RWPE1 (cell line): Measurements from ENCODE around the gene TAB2.

Experiments
- CTCF ChIA-PET: fragments of 350-600 bp; sonication (Branson Sonifier 250); formaldehyde crosslinking; extraction: SDS; loops from one replicate; lab custom pipeline; 2021; lab: Yijun Ruan, JAX
- POLR2A ChIA-PET: fragments of 400-600 bp; formaldehyde crosslinking; extraction: SDS; loops from one replicate; lab custom pipeline; 2020; ENCODE audit warnings: antibody characterized with exemption; ENCODE audit not compliant: low non-redundant PET; lab: Yijun Ruan, JAX
- DNase-seq: peaks from one replicate; pipeline ENCODE4 v3.0.0; 2012; ENCODE audit warnings: low spot score
- H3K27ac ChIP-seq: fragments of 450-650 bp; 2 replicates; pipeline ENCODE4 v1.5.1; 2017
- CTCF ChIP-seq: fragments of 450-650 bp; conservative IDR thresholded peaks from 2 replicates; pipeline ENCODE4 v1.5.1; 2017; ENCODE audit warnings: low read depth, mild to moderate bottlenecking

The TAB2 gene

DNA sequence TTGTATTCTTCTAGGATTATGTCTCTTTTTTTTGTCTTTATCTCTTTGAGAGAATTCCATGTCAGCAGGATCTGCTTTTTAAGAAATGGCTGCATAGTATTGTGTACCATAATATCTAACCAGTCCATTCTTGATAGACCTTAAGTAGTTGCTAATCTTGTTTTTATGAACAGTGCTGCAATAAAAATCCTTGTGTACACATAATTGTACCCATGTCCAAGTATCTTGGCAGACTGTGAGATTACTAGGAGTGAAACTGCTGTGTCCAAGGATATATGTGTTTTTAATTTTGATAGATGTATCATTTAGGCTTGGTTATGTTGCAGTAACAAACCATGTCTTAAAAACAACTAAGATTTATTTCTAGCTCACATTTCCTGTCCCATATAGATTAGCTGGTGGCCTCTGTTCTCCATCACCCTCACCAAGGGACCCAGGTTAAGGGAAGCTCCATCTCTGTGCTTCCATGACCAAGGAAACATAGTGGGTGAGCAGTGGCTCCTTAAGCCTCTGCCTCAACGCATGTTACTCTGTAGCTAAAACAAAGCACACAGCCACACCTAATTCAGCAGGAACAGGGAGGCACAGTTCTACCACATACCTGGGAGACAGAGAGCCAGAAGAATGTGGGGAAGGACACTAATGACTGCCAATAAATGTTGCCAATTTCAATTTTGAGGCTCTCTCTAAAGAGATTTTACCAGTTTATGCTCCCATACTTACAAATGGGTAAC lies 70.4 kb downstream of the TAB2 start:
- H3K27ac ChIP-seq, result no peak overlapping the region
- ChIA-PET CTCF (no interaction called here), POLR2A (no interaction called here)
- no peak for TF ChIP-seq CTCF
- no peak for DNase-seq

DNA sequence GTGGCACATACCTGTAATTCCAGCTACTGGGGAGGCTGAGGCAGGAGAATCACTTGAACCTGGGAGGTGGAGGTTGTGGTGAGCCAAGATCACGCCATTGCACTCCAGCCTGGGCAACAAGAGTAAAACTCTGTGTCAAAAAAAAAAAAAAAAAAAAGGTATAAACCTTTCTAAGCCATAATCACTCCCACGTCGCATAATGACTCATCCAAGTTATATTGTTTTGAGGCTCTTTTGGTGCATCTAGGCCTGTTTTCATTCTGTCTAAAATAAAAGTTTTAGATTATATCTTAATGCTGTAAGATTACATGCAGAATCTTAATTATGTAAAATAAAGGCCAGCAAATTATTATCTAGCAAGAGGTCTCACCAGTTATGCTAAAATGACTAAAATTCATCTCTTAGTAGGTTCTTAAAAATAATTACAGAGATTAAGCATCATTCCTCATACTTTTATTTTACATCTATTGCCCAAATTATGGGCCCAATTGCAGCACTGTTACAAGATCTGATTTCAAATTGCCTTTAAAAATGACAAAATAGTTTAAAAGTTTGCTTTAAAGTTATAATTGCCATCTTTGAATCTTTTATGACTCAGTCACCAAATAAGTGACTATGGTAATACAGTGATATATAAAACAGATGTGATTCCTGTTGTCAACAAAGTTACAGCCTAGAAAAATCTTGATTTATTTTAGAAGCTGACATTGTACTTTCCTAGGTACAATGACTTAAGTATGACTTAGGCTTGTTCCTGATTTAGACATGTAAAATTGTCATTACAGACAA lies 72.2 kb downstream of the TAB2 start:
- no peak for TF ChIP-seq CTCF
- ChIA-PET CTCF (no interaction called here), POLR2A (no interaction called here)
- H3K27ac ChIP-seq, result no peak overlapping the region
- DNase-seq, result no peak

- ChIA-PET POLR2A (no interaction called here), CTCF (no interaction called here)
- DNase-seq, result no peak
- no peak overlapping the region for H3K27ac ChIP-seq
- no peak for TF ChIP-seq CTCF
These were observed 74.6 kb downstream of the TAB2 start for GRCh38 chr6:149392093-149392492.

GRCh38 chr6:149392535-149392934 lies 75.0 kb downstream of the TAB2 start:
- TF ChIP-seq CTCF, result no peak
- ChIA-PET CTCF (interaction anchor here (0.5 to 0.7 kb wide), 2 partner anchors 55 to 369 kb away, joined by 3 to 4 read pairs; no protein-coding TSS in a partner anchor), POLR2A (no interaction called here)
- DNase-seq, result no peak
- no peak overlapping the region for H3K27ac ChIP-seq

DNA sequence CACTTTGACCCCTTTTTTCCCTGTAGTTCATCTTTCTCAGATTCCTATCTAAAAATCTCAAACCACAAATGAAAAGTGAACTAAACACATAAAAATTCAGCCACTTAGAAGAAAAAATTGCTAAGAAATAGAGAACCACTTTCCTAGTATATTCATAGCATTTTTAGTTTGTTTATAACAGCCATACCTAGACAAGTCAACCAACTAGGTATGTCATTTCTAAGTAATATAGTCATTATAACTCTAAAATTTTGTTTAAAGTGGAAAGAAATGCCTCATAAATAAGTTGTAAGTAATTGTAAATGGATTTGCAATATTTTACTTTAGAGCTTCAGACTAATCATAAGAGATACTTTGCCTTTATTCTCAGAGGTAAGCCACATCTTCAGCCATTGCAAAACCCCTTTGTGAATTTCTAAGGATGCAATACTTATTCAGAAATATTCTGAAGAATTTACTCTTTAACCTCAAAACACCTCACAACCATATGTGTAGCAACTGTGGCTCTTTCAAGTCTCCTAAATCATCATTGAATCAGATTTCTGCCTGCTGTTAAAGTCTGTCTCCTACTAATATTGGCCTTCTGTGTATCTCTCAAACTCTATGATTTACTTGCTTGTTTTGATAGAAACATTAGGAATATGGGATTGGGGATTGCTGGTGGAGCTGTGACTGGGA lies 75.6 kb downstream of the TAB2 start:
- no peak for TF ChIP-seq CTCF
- POLR2A ChIA-PET, result no interaction called here
- DNase-seq, result no peak
- CTCF ChIA-PET, result interaction anchor here (0.5 to 0.7 kb wide), 2 partner anchors 56 to 370 kb away, joined by 3 to 4 read pairs; no protein-coding TSS in a partner anchor
- no peak overlapping the region for H3K27ac ChIP-seq

DNA sequence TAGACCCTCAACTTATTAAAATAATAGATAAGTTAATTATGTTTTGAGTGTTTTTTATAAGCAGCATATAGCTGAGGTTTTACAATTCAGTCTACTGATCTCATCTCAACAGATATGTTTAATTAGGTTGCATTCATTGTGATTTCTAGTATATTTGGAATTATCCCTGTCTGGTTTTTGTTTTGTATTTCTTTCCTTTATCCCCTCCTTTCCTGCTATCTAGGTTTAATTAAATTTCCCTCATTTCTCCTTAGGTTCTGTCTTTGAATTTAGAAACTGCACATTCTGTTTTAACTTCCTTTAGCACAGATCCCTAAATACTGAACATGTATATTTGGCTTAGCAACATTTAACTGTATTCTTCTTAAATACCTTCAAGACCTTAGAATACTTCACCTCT lies 77.7 kb downstream of the TAB2 start:
- H3K27ac ChIP-seq, result no peak overlapping the region
- CTCF ChIA-PET, result no interaction called here
- no peak for TF ChIP-seq CTCF
- POLR2A ChIA-PET, result no interaction called here
- DNase-seq, result no peak
